HG03432 (cell line): Measurements from ENCODE around the gene GLIS1.

Experiments
- ATAC-seq: cut with Tn5 transposase; IDR thresholded peaks from one replicate; pipeline ENCODE4 v1.9.1; 2021; ENCODE audit warnings: mild to moderate bottlenecking, moderate library complexity; ENCODE audit not compliant: unreplicated experiment

GLIS1 gene

GRCh38 chr1:53681351-53681976, 57.5 kb downstream of the GLIS1 start:
- no peak for ATAC-seq

DNA sequence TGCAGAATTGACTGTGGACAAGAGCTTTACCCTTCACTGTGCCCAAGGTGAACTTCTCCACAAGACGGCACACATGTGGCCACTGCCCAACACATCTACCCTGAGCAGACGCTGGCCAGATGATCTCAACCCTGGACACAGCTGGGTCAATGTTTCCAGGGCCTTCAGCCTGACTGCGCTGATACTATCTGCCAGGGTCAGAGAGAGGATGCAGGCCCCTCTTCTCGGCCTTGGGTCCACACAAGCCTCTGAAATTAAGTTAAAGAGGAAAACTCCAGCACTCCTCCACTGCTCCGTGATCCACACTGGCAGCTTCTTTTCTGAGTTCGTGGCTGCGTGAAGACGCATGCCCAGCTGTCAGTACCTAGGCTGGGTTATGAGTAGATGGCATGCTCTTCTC, 58.1 kb downstream of the GLIS1 start:
- no peak for ATAC-seq

- no peak for ATAC-seq
Observed at GRCh38 chr1:53678938-53679825, 59.8 kb downstream of the GLIS1 start.

GRCh38 chr1:53678507-53678906, 60.5 kb downstream of the GLIS1 start:
- no peak for ATAC-seq

DNA sequence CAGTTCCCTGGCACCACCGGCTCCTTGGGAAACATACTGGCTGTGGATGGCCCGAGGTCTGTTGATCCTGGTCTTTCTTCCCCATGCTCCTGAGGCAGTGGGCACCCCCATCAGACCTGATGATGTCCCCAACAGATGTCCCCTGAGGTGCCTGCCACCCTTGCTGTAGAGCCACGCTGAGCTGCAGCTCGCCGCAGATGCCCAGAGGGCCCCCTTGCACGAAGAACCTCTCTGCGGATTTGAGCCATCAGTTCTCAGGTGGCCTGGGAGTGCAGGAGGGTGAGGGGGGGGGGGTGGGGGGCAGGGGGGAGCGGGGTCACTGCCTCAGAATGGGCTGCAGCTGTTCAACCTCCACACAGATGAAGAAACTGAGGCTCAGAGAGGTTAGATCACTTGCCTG, 60.9 kb downstream of the GLIS1 start:
- no peak for ATAC-seq

GRCh38 chr1:53677486-53677885, 61.5 kb downstream of the GLIS1 start:
- no peak for ATAC-seq

- ATAC-seq: no peak
Observed at GRCh38 chr1:53672785-53673184, 66.2 kb downstream of the GLIS1 start.

DNA sequence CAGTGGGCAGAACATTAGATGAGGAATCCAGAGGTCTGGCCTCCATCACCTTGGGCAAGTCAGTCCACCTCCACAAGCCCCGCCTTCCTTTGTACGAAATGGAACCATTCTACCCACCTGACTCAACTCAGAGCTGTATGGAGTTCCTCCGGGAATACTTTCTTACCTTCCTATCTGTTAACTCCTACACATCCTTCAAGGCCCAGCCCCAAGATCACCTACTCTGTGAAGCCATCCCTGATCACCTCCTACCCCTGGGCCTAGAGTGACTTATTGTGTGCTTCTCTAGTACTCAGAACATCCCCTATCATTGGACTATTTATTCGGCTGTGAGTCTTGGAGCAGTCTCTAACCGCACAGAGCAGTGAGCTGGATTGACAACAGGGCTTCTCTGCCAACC, 66.7 kb downstream of the GLIS1 start:
- no peak for ATAC-seq

DNA sequence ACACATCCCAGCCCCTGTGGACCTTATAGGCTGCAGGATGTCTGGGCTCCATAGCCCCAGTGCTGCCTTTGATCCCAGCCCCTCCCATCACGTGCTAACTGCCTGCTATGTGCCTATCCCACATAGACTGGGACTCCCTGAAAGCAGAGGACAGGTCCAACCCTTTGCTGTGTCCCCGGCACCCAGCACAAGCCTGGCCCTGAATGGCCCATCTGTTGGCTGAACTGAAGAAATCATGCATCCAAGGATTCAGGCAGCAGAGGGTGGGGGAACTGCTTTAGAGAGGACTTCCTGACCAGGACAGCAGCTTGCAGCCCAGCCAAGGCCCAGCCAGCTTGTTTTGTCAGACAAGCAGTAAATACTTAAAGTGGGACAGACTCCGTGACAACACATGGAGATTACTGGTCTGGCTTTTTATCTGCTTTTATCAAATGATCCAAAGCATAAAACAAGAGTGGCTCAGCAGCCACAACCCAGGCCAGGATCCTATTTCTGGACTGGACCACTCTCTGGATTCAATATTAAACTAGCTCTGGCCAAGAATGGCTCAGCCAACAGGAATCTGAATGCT, 69.3 kb downstream of the GLIS1 start:
- ATAC-seq: no peak

DNA sequence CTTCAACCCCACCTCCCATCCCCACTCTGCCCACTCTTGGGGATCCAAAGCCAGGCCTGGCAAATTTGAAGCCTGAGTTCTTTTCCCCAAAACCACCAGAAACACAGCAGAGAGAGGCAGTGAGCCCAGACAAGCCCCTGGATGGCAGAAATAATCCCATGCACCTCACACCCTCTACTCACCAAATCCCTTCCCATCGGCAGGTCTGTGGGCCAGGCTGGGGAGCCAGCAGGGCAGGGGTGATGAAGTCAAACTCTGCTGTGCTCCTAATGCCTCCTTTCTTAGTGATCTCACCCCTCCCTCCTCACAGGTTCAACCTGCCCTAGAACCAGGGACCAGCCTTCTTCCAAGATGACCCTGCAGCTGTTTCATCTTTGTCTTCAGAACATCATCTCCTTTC, 72.4 kb downstream of the GLIS1 start:
- no peak for ATAC-seq

DNA sequence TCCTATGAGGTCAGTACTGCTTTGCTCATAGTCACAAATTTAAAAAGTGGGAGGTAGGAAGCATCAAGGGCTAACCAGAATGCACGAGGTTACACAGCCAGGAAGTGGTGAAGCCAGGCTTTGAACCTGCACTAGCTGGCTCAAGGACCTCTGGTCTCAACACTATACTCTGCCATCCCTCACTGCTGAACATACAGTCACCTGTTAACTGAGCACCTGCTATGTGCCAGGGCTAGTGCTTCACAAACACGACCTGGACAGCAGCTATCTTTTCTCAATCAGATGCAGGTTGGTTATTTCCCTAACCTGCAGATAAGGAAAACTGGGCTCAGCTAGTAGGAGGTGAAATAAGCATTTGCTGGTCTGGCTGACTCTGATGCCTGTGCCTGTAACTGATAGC, 73.0 kb downstream of the GLIS1 start:
- ATAC-seq: no peak

GRCh38 chr1:53663529-53664300, 75.2 kb downstream of the GLIS1 start:
- ATAC-seq: no peak

GRCh38 chr1:53662951-53663350, 76.0 kb downstream of the GLIS1 start:
- no peak for ATAC-seq

DNA sequence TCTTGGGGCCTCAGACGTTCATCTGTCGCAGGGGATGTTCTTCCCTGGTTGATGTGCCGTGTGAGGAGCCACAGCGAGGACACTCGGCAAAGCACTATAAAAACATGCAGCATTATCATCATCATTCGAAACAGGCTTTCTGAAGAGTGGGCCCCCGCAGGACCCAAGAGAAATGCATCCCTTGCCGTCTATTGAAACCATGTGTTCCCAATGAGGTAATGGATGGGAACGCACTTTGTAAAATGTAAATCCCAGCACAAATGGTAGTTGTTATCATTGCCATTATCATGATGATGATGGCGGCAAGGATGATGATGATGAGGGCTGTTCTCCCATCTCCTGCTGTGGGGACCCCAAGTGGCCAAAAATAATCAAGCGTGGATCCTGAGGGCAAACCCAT, 76.8 kb downstream of the GLIS1 start:
- ATAC-seq: no peak

GRCh38 chr1:53661496-53661895, 77.5 kb downstream of the GLIS1 start:
- no peak for ATAC-seq

GRCh38 chr1:53660666-53661065, 78.3 kb downstream of the GLIS1 start:
- no peak for ATAC-seq

DNA sequence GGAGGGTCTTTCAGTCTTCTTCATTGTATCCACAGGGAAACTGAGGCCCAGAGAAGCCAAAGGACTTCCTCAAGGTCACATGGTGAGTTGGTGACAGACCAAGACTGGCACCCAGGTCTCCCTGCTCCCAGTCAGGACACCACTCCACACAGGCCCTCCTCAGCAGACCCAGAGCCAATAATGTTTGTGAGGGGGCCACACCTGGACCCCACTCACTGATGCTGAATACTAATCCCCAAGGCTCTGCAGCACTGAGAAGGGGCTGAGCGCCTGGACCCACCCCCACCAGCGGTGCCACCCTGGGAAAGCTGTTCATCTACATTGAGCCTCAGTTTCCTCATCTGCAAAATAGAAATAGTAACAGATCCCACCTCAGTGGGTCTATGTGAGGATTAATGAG, 79.5 kb downstream of the GLIS1 start:
- ATAC-seq: no peak

GRCh38 chr1:53658489-53659230, 80.3 kb downstream of the GLIS1 start:
- ATAC-seq: no peak

DNA sequence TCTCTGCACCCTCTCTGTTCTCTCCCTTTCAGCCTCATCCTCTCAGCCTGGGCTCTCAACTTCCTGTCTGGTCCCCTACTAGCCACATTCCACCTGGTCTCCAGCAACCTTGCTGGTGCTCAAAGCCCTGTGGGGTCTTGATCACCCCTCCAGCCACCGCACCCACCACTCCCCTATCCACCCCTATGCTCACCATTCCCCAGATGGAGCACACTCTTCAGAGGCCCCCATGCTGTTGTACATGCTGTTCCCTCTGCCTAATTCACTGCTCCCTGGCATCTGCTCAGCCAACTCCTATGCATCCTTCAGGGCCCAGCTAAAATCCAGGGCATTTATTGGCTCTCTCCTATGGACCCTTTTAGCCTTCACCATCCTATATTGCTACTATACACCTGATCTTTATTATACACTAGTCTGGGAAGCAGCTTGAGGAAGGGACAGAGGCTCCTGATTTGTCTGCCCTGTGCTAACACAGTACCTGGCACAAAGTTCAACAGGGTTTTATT, 81.0 kb downstream of the GLIS1 start:
- ATAC-seq: no peak

- ATAC-seq: no peak
Observed at GRCh38 chr1:53657531-53657805, 81.5 kb downstream of the GLIS1 start.
